Tibial artery (tissue), 4 donors: ENCODE data around the gene SLC25A33.
A peak's percentile ranks its signal among the peaks of the same experiment; 100 is the strongest.

Experiments
- DNase-seq, 2 donors: peaks; one replicate each; pipeline ENCODE4 v3.0.0-alpha.2; 2019
- H3K27ac ChIP-seq, 2 donors: fragments of 200-600 bp; sonication (generic) in 1 of 2; 1 replicate in 1 of 2; 2 replicates in 1 of 2; pipeline ENCODE4 v1.5.1; 2018 to 2019; ENCODE audit warnings: mild to moderate bottlenecking in 1 of 2
- H3K27me3 ChIP-seq, 2 donors: fragments of 200-600 bp; sonication (generic) in 1 of 2; one replicate each; pipeline versions ENCODE4 v1.5.1 to v1.6.0; 2016 to 2019
- H3K36me3 ChIP-seq, 3 donors: fragments of 200-600 bp; sonication (generic) in 2 of 3; one replicate each; pipeline ENCODE4 v1.5.1; 2016 to 2019; ENCODE audit warnings: mild to moderate bottlenecking in 2 of 3
- H3K4me1 ChIP-seq, 4 donors: fragments of 200-600 bp; sonication (generic) in 2 of 4; 1 replicate in 3 of 4; 2 replicates in 1 of 4; pipeline ENCODE4 v1.5.1; 2016 to 2019
- H3K4me3 ChIP-seq, 2 donors: fragments of 200-600 bp; sonication (generic) in 1 of 2; 1 replicate in 1 of 2; 2 replicates in 1 of 2; pipeline ENCODE4 v1.5.1; 2018 to 2019; ENCODE audit warnings: mild to moderate bottlenecking in 2 of 2
- H3K9me3 ChIP-seq, 3 donors: fragments of 200-600 bp; sonication (generic) in 1 of 3; one replicate each; pipeline ENCODE4 v1.5.1; 2016 to 2019
- CTCF ChIP-seq, 2 experiments: fragments of 200-600 bp in 1 of 2; fragments of 450-650 bp in 1 of 2; IDR thresholded peaks; one replicate each; pipeline ENCODE4 v1.5.1; 2017 to 2019; ENCODE audit warnings: antibody characterized with exemption in 2 of 2, mild to moderate bottlenecking in 1 of 2, moderate library complexity in 1 of 2
- intact Hi-C: fragments of 100-400 bp; cut with DNase I; formaldehyde crosslinking; loops from one replicate; pipeline ENCODE4 v1.15.0; 2023; ENCODE audit warnings: low total_unique reads

Gene SLC25A33

DNA sequence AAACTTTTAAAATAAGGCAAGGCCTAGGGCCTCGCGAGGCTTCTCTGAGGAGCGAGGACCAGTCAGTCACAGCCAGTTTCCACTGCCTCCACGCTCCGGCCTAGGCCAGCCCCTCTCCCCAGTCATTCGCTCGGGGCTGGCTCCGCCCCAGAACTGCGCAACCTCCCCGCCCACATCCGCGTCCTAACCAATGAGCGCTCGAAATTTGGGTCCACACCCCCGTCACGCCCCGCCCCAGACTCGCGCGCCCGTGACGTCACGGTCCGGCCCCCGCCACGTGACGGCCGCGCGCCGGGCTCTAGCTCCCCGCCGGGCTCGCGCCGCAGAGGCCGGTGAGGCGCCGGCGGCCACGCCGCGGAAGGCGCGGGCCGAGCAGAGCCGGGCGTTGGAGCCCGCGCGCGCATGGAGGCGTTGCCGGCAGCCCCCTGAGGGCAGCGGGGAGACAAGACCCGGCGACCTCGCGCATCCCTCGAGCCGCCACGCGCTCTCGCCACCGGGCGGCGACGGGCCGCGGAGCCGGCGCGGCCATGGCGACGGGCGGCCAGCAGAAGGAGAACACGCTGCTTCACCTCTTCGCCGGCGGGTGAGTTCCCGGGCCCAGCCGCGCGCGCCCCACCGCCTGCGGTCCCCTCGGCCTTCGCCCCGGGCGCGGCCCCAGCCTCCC is at the start of gene SLC25A33:
SLC25A33 (plus strand) TSS at position 301 of the 664 bp plus-strand sequence; CDS start at position 528, 227 bp downstream.
- H3K27me3 ChIP-seq, result no peaks in the 10 kb centered on the region
- peaks cover 0 to 13% (median 7%) of the 10 kb centered on the region in 4 donors for H3K4me1 ChIP-seq
- no peaks in the 10 kb centered on the region for H3K36me3 ChIP-seq
- H3K27ac ChIP-seq, result peak within 1 kb of the TSS; percentile 73 to 79
- DNase-seq, result peak; percentile 95 to 99
- peak within 1 kb of the TSS; percentile 60 to 82 for H3K4me3 ChIP-seq
- H3K9me3 ChIP-seq, result no peaks in the 10 kb centered on the region
- intact Hi-C loops, result no loop called here
- no peak for TF ChIP-seq CTCF (IDR thresholded peaks at IDR 0.05)

- intact Hi-C loops, result loop anchor here (5.0 kb wide), 1 partner anchor 203 kb away; no protein-coding TSS in a partner anchor
- peak; percentile 87 to 97 for TF ChIP-seq CTCF (IDR thresholded peaks at IDR 0.05)
- no peak overlapping the region for H3K27ac ChIP-seq
- no peak overlapping the region for H3K4me3 ChIP-seq
- H3K36me3 ChIP-seq, result no peaks in the 10 kb centered on the region
- peaks cover 0 to 13% (median 6%) of the 10 kb centered on the region in 4 donors for H3K4me1 ChIP-seq
- peaks cover 0 to 10% of the 10 kb centered on the region in 2 donors for H3K27me3 ChIP-seq
- H3K9me3 ChIP-seq, result no peaks in the 10 kb centered on the region
- peak; percentile 92 to 94 for DNase-seq
These were observed 48.5 kb upstream of the SLC25A33 start for GRCh38 chr1:9490605-9491339.

DNA sequence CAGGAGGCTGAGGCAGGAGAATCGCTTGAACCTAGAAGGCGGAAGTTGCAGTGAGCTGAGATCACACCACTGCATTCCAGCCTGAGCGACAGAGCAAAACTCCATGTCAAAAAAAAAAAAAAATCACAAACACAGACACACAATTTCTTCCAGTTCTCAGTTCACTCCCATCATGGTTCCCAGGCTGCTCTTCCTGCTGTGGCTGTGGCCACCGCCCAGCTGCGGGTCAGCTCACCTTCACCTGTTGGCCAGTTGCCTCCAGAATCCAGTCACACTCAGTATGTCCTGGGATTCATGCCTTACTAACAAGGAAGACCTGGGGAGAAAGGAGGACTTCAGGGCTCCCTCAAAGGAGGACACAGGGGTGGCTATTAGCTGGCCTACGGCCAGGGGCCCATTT is 45.9 kb upstream of the SLC25A33 start:
- Histone ChIP-seq H3K27me3 (peaks cover 0 to 14% of the 10 kb centered on the region in 2 donors), H3K36me3 (no peaks in the 10 kb centered on the region), H3K9me3 (no peaks in the 10 kb centered on the region), H3K4me1 (peaks cover 0 to 13% (median 6%) of the 10 kb centered on the region in 4 donors), H3K4me3 (no peak overlapping the region), H3K27ac (no peak overlapping the region)
- intact Hi-C loops, result loop anchor here (5.0 kb wide), 1 partner anchor 206 kb away; no protein-coding TSS in a partner anchor
- no peak for TF ChIP-seq CTCF (IDR thresholded peaks at IDR 0.05)
- no peak for DNase-seq

DNA sequence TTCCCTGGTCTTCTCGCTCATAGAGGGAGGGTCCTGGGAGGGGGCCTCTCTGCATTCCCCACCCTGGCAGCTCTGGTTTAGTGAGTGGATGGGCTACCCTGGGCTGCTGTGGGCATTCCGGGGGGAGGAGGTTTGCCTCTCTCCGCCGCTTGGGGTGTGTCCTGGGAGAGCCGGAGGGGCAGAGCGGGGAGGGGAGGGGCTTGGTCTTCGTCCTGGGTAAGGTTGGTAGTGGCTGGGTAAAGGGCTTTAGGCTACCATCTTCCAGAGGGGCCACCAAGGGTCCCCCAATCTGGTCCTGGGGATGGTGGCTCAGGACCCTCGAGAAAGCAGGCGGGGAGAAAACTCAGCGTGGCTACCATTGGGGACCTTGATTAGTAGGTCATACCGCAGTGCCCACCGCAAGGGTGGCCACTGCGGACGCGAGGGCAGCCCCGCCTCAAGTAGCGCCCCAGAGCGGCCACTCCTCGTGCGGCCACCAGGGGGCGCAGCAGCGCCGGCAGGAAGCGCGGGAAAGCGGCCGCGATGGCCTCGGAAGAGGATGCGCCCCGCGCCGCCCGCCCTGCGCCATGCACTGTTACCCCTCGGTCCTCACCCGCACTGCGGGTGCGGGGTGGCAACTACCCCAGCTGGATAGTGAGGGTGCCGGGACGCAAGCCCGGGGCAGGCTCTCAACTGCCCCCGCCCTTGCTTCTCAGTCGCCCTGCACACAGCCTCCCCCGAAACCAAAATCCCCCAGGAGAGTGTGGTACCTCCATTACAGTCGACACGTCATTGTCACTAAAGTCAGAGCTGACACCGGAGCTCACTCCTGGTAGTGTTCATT is 44.1 kb upstream of the SLC25A33 start:
- intact Hi-C loops, result loop anchor here (5.0 kb wide), 2 partner anchors 77 to 208 kb away; no protein-coding TSS in a partner anchor
- Histone ChIP-seq H3K9me3 (no peaks in the 10 kb centered on the region), H3K27me3 (peaks cover 0 to 14% of the 10 kb centered on the region in 2 donors), H3K36me3 (no peaks in the 10 kb centered on the region), H3K4me3 (peak overlapping the region in 1 of 2 donors; percentile 24), H3K4me1 (peaks cover 0 to 13% (median 6%) of the 10 kb centered on the region in 4 donors), H3K27ac (no peak overlapping the region)
- peak; percentile 91 to 95 for TF ChIP-seq CTCF (IDR thresholded peaks at IDR 0.05)
- DNase-seq, result no peak

DNA sequence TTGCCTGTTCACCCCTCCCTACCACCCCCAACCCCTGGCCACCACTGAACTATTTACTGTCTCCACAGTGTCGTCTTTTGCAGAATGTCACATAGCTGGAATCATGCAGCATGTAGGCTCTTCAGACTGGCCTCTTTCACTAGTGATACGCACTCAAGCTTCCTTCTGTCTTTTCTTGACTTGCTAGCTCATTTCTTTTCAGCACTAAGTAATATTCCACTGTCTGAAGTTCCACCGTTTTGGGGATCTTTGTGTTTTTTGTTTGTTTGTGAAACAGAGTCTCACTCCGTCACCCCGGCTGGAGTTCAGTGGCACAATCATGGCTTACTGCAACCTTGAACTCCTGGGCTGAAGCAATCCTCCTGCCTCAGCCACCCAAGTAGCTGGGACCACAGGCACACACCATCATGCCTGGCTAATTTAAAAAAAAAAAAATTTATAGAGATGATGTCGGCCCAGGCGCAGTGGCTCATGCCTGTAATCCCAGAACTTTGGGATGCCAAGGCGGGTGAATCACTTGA is 43.4 kb upstream of the SLC25A33 start:
- peaks cover 0 to 9% (median 6%) of the 10 kb centered on the region in 4 donors for H3K4me1 ChIP-seq
- intact Hi-C loops, result loop anchor here (5.0 kb wide), 1 partner anchor 76 kb away; no protein-coding TSS in a partner anchor
- H3K9me3 ChIP-seq, result no peaks in the 10 kb centered on the region
- H3K36me3 ChIP-seq, result no peaks in the 10 kb centered on the region
- no peak for DNase-seq
- H3K27me3 ChIP-seq, result peaks cover 0 to 14% of the 10 kb centered on the region in 2 donors
- TF ChIP-seq CTCF (IDR thresholded peaks at IDR 0.05), result no peak
- H3K4me3 ChIP-seq, result no peak overlapping the region
- H3K27ac ChIP-seq, result no peak overlapping the region
